Measurements from ENCODE around the gene MACROH2A2.

Gene MACROH2A2

GRCh38 chr10:70035531-70035930 lies 17.1 kb upstream of the MACROH2A2 start:
- TF ChIP-seq POLR2AphosphoS5 (IDR thresholded peaks at IDR 0.05; ENCODE audit: low read depth, low read length), result no peak
- no peak for TF ChIP-seq FOXP2 (optimal IDR thresholded peaks at IDR 0.05; ENCODE audit: borderline replicate concordance, extremely low read depth, extremely low read length, insufficient read depth)
- TF ChIP-seq TAF1 (IDR thresholded peaks at IDR 0.05; ENCODE audit: borderline replicate concordance, insufficient read depth, low read length), result no peak
- no peak for TF ChIP-seq REST (IDR thresholded peaks at IDR 0.05; ENCODE audit: insufficient read depth in 1 of 2, low read depth in 2 of 2, low read length in 2 of 2)
- TF ChIP-seq SIN3A (IDR thresholded peaks at IDR 0.05; ENCODE audit: borderline replicate concordance, insufficient read depth, low read length), result no peak

- no peak for TF ChIP-seq REST (IDR thresholded peaks at IDR 0.05; ENCODE audit: insufficient read depth in 1 of 2, low read depth in 2 of 2, low read length in 2 of 2)
- no peak for TF ChIP-seq FOXP2 (optimal IDR thresholded peaks at IDR 0.05; ENCODE audit: borderline replicate concordance, extremely low read depth, extremely low read length, insufficient read depth)
- TF ChIP-seq POLR2AphosphoS5 (IDR thresholded peaks at IDR 0.05; ENCODE audit: low read depth, low read length), result no peak
- TF ChIP-seq TAF1 (IDR thresholded peaks at IDR 0.05; ENCODE audit: borderline replicate concordance, insufficient read depth, low read length), result no peak
- no peak for TF ChIP-seq SIN3A (IDR thresholded peaks at IDR 0.05; ENCODE audit: borderline replicate concordance, insufficient read depth, low read length)
These were observed 13.7 kb upstream of the MACROH2A2 start for GRCh38 chr10:70038923-70039322.

- TF ChIP-seq TAF1 (IDR thresholded peaks at IDR 0.05; ENCODE audit: borderline replicate concordance, insufficient read depth, low read length) (no peak), SIN3A (IDR thresholded peaks at IDR 0.05; ENCODE audit: borderline replicate concordance, insufficient read depth, low read length) (no peak), POLR2AphosphoS5 (IDR thresholded peaks at IDR 0.05; ENCODE audit: low read depth, low read length) (no peak)
These were observed 11.6 kb upstream of the MACROH2A2 start for GRCh38 chr10:70041016-70041415.

- TF ChIP-seq SIN3A (IDR thresholded peaks at IDR 0.05; ENCODE audit: borderline replicate concordance, insufficient read depth, low read length) (no peak), POLR2AphosphoS5 (IDR thresholded peaks at IDR 0.05; ENCODE audit: low read depth, low read length) (no peak), FOXP2 (optimal IDR thresholded peaks at IDR 0.05; ENCODE audit: borderline replicate concordance, extremely low read depth, extremely low read length, insufficient read depth) (no peak), REST (IDR thresholded peaks at IDR 0.05; ENCODE audit: insufficient read depth in 1 of 2, low read depth in 2 of 2, low read length in 2 of 2) (no peak), TAF1 (IDR thresholded peaks at IDR 0.05; ENCODE audit: borderline replicate concordance, insufficient read depth, low read length) (no peak)
These were observed 4.5 kb upstream of the MACROH2A2 start for GRCh38 chr10:70048030-70048723.

- TF ChIP-seq FOXP2 (optimal IDR thresholded peaks at IDR 0.05; ENCODE audit: borderline replicate concordance, extremely low read depth, extremely low read length, insufficient read depth) (no peak), POLR2AphosphoS5 (IDR thresholded peaks at IDR 0.05; ENCODE audit: low read depth, low read length) (no peak), TAF1 (IDR thresholded peaks at IDR 0.05; ENCODE audit: borderline replicate concordance, insufficient read depth, low read length) (no peak), REST (IDR thresholded peaks at IDR 0.05; ENCODE audit: insufficient read depth in 1 of 2, low read depth in 2 of 2, low read length in 2 of 2) (no peak)
These were observed 798 bp upstream of the MACROH2A2 start for GRCh38 chr10:70051848-70052247.

All from PFSK-1 (cell line).